NK-92 (cell line): Measurements from ENCODE around the gene MAP6.

Source experiments
- DNase-seq: peaks from one replicate; lab custom pipeline; 2025; ENCODE audit not compliant: unreplicated experiment; lab: John Stamatoyannopoulos, UW

MAP6 gene

GRCh38 chr11:75667255-75667830 is 1.5 kb downstream of the MAP6 start:
- DNase-seq = no peak

- DNase-seq = no peak
Measured at GRCh38 chr11:75665990-75666389, 2.8 kb downstream of the MAP6 start.

GRCh38 chr11:75665126-75665525 is 3.7 kb downstream of the MAP6 start:
- DNase-seq = no peak

GRCh38 chr11:75664389-75664788 is 4.4 kb downstream of the MAP6 start:
- DNase-seq = no peak

GRCh38 chr11:75663808-75664207 is 5.0 kb downstream of the MAP6 start:
- no peak for DNase-seq

- no peak for DNase-seq
Measured at GRCh38 chr11:75659836-75660235, 9.0 kb downstream of the MAP6 start.

GRCh38 chr11:75656044-75656727 is 12.7 kb downstream of the MAP6 start:
- DNase-seq = no peak

GRCh38 chr11:75655605-75656004 is 13.2 kb downstream of the MAP6 start:
- no peak for DNase-seq

- no peak for DNase-seq
Measured at GRCh38 chr11:75654314-75654713, 14.5 kb downstream of the MAP6 start.

GRCh38 chr11:75653532-75653931 is 15.3 kb downstream of the MAP6 start:
- DNase-seq = no peak

GRCh38 chr11:75652936-75653335 is 15.9 kb downstream of the MAP6 start:
- no peak for DNase-seq

GRCh38 chr11:75651218-75651617 is 17.6 kb downstream of the MAP6 start:
- no peak for DNase-seq

GRCh38 chr11:75650167-75650723 is 18.6 kb downstream of the MAP6 start:
- DNase-seq = no peak

GRCh38 chr11:75644946-75645345 is 23.9 kb downstream of the MAP6 start:
- no peak for DNase-seq

GRCh38 chr11:75644370-75644769 is 24.5 kb downstream of the MAP6 start:
- DNase-seq = no peak

- no peak for DNase-seq
Measured at GRCh38 chr11:75642402-75643113, 26.3 kb downstream of the MAP6 start.

- DNase-seq = no peak
Measured at GRCh38 chr11:75639762-75640181, 29.1 kb downstream of the MAP6 start.

- no peak for DNase-seq
Measured at GRCh38 chr11:75637998-75638397, 30.8 kb downstream of the MAP6 start.

- no peak for DNase-seq
Measured at GRCh38 chr11:75635066-75635862, 33.6 kb downstream of the MAP6 start.

GRCh38 chr11:75633409-75634066 is 35.3 kb downstream of the MAP6 start:
- DNase-seq = no peak

GRCh38 chr11:75632962-75633361 is 35.9 kb downstream of the MAP6 start:
- no peak for DNase-seq
